Left lung (tissue), 10 donors: ENCODE measurements around the gene RPP30. TPM values are rescaled to one million over a fixed set of nuclear protein-coding genes. Genes with fewer than 3 reads are reported as not detected.

Experiments used
- ATAC-seq: fragments of 200-7000 bp; cut with Tn5 transposase; one replicate; pipeline ENCODE4 v1.9.1; 2020; ENCODE audit warnings: moderate library complexity
- DNase-seq, 4 donors: peaks; one replicate each; pipeline ENCODE4 v3.0.0-alpha.2; 2013 to 2020
- H3K27ac ChIP-seq, 2 donors: fragments of 200-600 bp; sonication (generic) in 1 of 2; one replicate each; pipeline versions ENCODE4 v1.5.0 to v1.8.0; 2020 to 2021
- H3K27me3 ChIP-seq, 2 donors: fragments of 200-600 bp; sonication (generic) in 1 of 2; one replicate each; pipeline versions ENCODE4 v1.5.0 to v1.8.0; 2020 to 2021
- H3K36me3 ChIP-seq, 2 donors: fragments of 200-600 bp; sonication (generic) in 1 of 2; one replicate each; pipeline versions ENCODE4 v1.5.0 to v1.8.0; 2020 to 2021
- H3K4me1 ChIP-seq, 2 donors: fragments of 200-600 bp; one replicate each; pipeline ENCODE4 v1.8.0; 2021
- H3K4me3 ChIP-seq, 2 donors: fragments of 200-600 bp; sonication (generic) in 1 of 2; one replicate each; pipeline versions ENCODE4 v1.5.0 to v1.8.0; 2020 to 2021; ENCODE audit warnings: mild to moderate bottlenecking in 1 of 2
- H3K9me3 ChIP-seq, 2 donors: fragments of 200-600 bp; sonication (generic) in 1 of 2; one replicate each; pipeline versions ENCODE4 v1.5.0 to v1.8.0; 2020 to 2021
- intact Hi-C, 2 donors: fragments of 100-400 bp; cut with DNase I; formaldehyde crosslinking; loops; one replicate each; pipeline versions ENCODE4 v1.11.2 to v1.14.2; 2022
- polyA plus RNA-seq, 6 donors: library from polyadenylated mRNA; unstranded; fragments of 120-200 nt; gene quantifications; one replicate each; pipeline ENCODE4 v1.2.1, GENCODE V29; 2013; ENCODE audit not compliant: insufficient read length in 6 of 6
- total RNA-seq, 2 donors: library from RNA; stranded (reverse); fragmentation: NEBNext Ultra II Directional; extraction: Animal tissue kit (Norgen Biotek cat#: 25700); gene quantifications; one replicate each; pipeline ENCODE4 v1.2.1, GENCODE V29; 2021
- TF ChIP-seq, protein P1 (sequence below), 2 donors: fragments of 200-600 bp; sonication (generic) in 1 of 2; IDR thresholded peaks; one replicate each; pipeline versions ENCODE4 v1.5.0 to v1.8.0; 2021; ENCODE audit warnings: antibody characterized with exemption in 2 of 2
- donor health status: DM: no; HTN: yes; CAD: no.
- donor health status: DM: no; HTN: no; CAD: no.

The RPP30 gene
- total and polyA plus RNA-seq, 8 donors = 26.3 to 60.6 (median 52.3) TPM

DNA sequence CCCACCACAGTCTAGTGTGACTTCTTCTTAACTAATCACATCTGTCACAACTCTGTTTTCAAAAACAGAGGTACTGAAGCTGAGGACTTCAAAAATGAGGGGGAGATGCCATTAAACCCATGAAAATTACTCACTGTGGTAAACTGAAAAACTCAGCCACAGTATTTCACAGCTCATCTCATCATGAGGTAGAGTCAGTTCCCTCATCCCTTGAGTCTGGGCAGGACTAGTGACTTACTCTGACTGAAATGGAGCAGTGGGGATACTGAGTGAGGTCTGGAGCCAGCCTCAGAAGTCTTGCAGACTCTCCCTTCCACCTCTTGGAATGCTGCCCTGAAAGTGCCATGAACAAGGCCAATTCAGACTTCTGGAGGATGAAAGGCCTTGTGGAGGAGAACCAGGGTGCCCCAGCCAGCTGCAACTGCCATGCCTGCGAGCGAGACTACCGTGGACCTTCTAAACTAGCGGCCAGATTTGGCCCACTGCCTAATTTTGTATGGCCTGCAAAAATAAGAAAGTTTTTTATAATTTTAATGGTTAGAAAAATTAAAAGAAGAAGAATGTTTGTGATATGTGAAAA is 73.8 kb downstream of the RPP30 start:
- TF ChIP-seq, protein P1, sequence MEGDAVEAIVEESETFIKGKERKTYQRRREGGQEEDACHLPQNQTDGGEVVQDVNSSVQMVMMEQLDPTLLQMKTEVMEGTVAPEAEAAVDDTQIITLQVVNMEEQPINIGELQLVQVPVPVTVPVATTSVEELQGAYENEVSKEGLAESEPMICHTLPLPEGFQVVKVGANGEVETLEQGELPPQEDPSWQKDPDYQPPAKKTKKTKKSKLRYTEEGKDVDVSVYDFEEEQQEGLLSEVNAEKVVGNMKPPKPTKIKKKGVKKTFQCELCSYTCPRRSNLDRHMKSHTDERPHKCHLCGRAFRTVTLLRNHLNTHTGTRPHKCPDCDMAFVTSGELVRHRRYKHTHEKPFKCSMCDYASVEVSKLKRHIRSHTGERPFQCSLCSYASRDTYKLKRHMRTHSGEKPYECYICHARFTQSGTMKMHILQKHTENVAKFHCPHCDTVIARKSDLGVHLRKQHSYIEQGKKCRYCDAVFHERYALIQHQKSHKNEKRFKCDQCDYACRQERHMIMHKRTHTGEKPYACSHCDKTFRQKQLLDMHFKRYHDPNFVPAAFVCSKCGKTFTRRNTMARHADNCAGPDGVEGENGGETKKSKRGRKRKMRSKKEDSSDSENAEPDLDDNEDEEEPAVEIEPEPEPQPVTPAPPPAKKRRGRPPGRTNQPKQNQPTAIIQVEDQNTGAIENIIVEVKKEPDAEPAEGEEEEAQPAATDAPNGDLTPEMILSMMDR (IDR thresholded peaks at IDR 0.05) = no peak

DNA sequence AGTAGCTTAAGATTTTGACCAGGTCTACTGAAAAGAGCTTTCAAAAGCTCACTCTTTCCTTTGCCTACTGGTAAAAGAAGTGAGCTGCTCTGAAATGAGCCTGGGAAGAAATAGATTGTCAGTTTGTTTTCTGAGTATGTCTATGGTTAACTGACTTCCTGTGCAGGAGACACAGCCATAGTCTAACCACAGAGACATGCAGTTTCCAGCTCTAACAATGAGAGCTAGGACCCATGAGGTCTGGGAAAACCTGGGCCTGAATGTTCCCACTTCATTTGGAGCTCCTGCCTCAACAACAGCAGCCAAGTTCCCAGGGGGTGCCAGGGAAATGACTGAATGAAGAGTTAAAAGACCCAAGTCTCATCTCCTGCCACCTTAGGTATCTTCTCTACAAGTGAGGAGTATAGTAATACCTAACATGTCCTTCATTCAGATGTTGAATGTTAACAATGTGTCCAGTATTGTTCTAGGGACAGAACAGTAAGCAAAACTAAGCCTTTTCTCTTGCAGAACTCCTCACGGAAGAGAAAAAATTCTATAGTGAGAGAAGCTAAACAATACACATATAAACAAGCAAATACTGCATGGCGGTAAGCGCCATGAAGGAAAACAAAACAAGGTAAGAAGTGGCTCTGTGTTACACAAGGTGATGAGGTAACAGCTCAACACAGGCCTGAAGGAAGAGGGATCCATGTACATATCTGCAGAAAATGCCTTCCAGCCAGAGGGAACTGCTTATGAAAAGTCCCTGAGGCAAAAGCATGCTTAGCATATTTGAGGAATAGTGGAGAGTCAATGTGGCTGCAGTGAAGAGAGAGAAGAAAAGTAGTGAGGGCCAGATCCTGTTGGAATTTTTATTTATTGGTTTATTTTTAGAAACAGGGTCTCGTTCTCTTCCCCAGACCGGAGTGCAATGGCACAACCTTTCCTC is 75.5 kb downstream of the RPP30 start:
- H3K4me3 ChIP-seq = no peak overlapping the region
- TF ChIP-seq, protein P1 (IDR thresholded peaks at IDR 0.05) = no peak
- H3K27ac ChIP-seq = no peak overlapping the region
- DNase-seq (no peak), ATAC-seq (no peak)
- H3K27me3 ChIP-seq = no peaks in the 10 kb centered on the region
- intact Hi-C loops = no loop called here
- no peaks in the 10 kb centered on the region for H3K36me3 ChIP-seq
- H3K4me1 ChIP-seq = no peaks in the 10 kb centered on the region
- H3K9me3 ChIP-seq = peaks cover 0 to 3% of the 10 kb centered on the region in 2 donors

More for the DNA sequence above, 73.8 kb downstream of the RPP30 start:
- intact Hi-C loops = no loop called here
- ATAC-seq = no peak
- Histone ChIP-seq H3K27ac (no peak overlapping the region), H3K27me3 (no peaks in the 10 kb centered on the region), H3K9me3 (peaks cover 0 to under 1% of the 10 kb centered on the region in 2 donors), H3K4me1 (no peaks in the 10 kb centered on the region), H3K4me3 (no peak overlapping the region), H3K36me3 (no peaks in the 10 kb centered on the region)
- DNase-seq = no peak

Other genes starting within 250 kb of the RPP30 start
- under 1 TPM; 0.12 to 0.65 TPM for gene HTR7, start 13.9 kb upstream of the RPP30 start, total RNA-seq
- under 1 TPM; 0.13 to 0.34 (median 0.24) TPM for gene HTR7, start 13.9 kb upstream of the RPP30 start, polyA plus RNA-seq
- 100 to 1,000 TPM in 1 of 2 donors, 10 to 100 TPM in 1; 29.9 to 165 TPM for gene ANKRD1, start 49.1 kb downstream of the RPP30 start, total RNA-seq
- gene ANKRD1, start 49.1 kb downstream of the RPP30 start, polyA plus RNA-seq = under 1 TPM in 4 of 6 donors, not detected in 2; 0.07 to 0.22 (median 0.10) TPM